Mesodermal cell (in vitro differentiated cells): ENCODE measurements around the gene MYO18A.

Experiments
- H3K27ac ChIP-seq: 2 replicates; pipeline ENCODE4 v1.7.0; 2013; ENCODE audit warnings: mild to moderate bottlenecking, low read depth, low read length, moderate library complexity; ENCODE audit not compliant: severe bottlenecking
- H3K36me3 ChIP-seq: 2 replicates; pipeline ENCODE4 v1.7.1; 2013; ENCODE audit warnings: mild to moderate bottlenecking, low read length, moderate library complexity; ENCODE audit not compliant: control insufficient read depth, insufficient read depth
- H3K4me1 ChIP-seq: one replicate; pipeline ENCODE4 v1.7.1; 2013; ENCODE audit warnings: mild to moderate bottlenecking, low read length; ENCODE audit not compliant: insufficient read depth, control insufficient read depth, poor library complexity, severe bottlenecking
- H3K4me3 ChIP-seq: 2 replicates; pipeline ENCODE4 v1.7.0; 2013; ENCODE audit warnings: low read length, control low read depth, mild to moderate bottlenecking; ENCODE audit not compliant: insufficient read depth, poor library complexity, severe bottlenecking; ENCODE audit errors: extremely low read depth
- H3K9me3 ChIP-seq: 2 replicates; pipeline ENCODE4 v1.7.1; 2013; ENCODE audit warnings: mild to moderate bottlenecking, low read length, moderate library complexity; ENCODE audit not compliant: control insufficient read depth
- WGBS, 2 experiments: methylation state at CpG; one replicate each; pipeline ENCODE4 v1.1.5; 2013; ENCODE audit warnings: missing lambda C conversion rate in 2 of 2; ENCODE audit not compliant: insufficient coverage in 2 of 2; 5-methylcytosine and 5-hydroxymethylcytosine counted together

Gene MYO18A

GRCh38 chr17:29061036-29061435 lies 119.2 kb downstream of the MYO18A start:
- 67 to 71% methylated on average over 6 to 8 of the region's 8 CpGs for WGBS, 2 experiments
- Histone ChIP-seq H3K27ac (peak overlapping the region; percentile 74), H3K9me3 (no peaks in the 10 kb centered on the region)

GRCh38 chr17:29060475-29060874 lies 119.7 kb downstream of the MYO18A start:
- Histone ChIP-seq H3K9me3 (no peaks in the 10 kb centered on the region), H3K36me3 (no peaks in the 10 kb centered on the region), H3K4me3 (no peak overlapping the region), H3K4me1 (peaks cover 26% of the 10 kb centered on the region), H3K27ac (peak overlapping the region; percentile 74)
- 50 to 56% methylated on average over 6 of the region's 6 CpGs for WGBS, 2 experiments

More at GRCh38 chr17:29061036-29061435, 119.2 kb downstream of the MYO18A start:
- Histone ChIP-seq H3K4me1 (peaks cover 26% of the 10 kb centered on the region), H3K36me3 (no peaks in the 10 kb centered on the region), H3K4me3 (no peak overlapping the region)

GRCh38 chr17:29059281-29059680 lies 120.9 kb downstream of the MYO18A start:
- WGBS, 2 experiments: 100% methylated on average over 1 of the region's 2 CpGs
- H3K27ac ChIP-seq: no peak overlapping the region
- H3K4me3 ChIP-seq: no peak overlapping the region
- no peaks in the 10 kb centered on the region for H3K9me3 ChIP-seq
- peaks cover 26% of the 10 kb centered on the region for H3K4me1 ChIP-seq
- H3K36me3 ChIP-seq: no peaks in the 10 kb centered on the region

GRCh38 chr17:29058391-29058790 lies 121.8 kb downstream of the MYO18A start:
- Histone ChIP-seq H3K36me3 (no peaks in the 10 kb centered on the region), H3K27ac (no peak overlapping the region), H3K4me3 (no peak overlapping the region), H3K9me3 (no peaks in the 10 kb centered on the region), H3K4me1 (peaks cover 26% of the 10 kb centered on the region)
- 100% methylated on average over 3 of the region's 3 CpGs; no CpG with 5 or more reads in 1 of the 2 experiments for WGBS, 2 experiments

GRCh38 chr17:29057361-29057760 lies 122.8 kb downstream of the MYO18A start:
- Histone ChIP-seq H3K9me3 (no peaks in the 10 kb centered on the region), H3K4me1 (peaks cover 26% of the 10 kb centered on the region), H3K4me3 (no peak overlapping the region), H3K27ac (no peak overlapping the region), H3K36me3 (no peaks in the 10 kb centered on the region)
- WGBS, 2 experiments: 89 to 90% methylated on average over 2 of the region's 4 CpGs

- 83 to 91% methylated on average over 6 to 8 of the region's 10 CpGs for WGBS, 2 experiments
- H3K36me3 ChIP-seq: no peaks in the 10 kb centered on the region
These were observed 125.4 kb downstream of the MYO18A start for GRCh38 chr17:29054835-29055234.

GRCh38 chr17:29051731-29052130 lies 128.5 kb downstream of the MYO18A start:
- WGBS, 2 experiments: 82 to 89% methylated on average over 6 of the region's 6 CpGs
- Histone ChIP-seq H3K27ac (no peak overlapping the region), H3K9me3 (no peaks in the 10 kb centered on the region), H3K36me3 (no peaks in the 10 kb centered on the region), H3K4me1 (peaks cover 5% of the 10 kb centered on the region), H3K4me3 (no peak overlapping the region)

More at GRCh38 chr17:29054835-29055234, 125.4 kb downstream of the MYO18A start:
- peaks cover 5% of the 10 kb centered on the region for H3K4me1 ChIP-seq
- no peaks in the 10 kb centered on the region for H3K9me3 ChIP-seq
- no peak overlapping the region for H3K4me3 ChIP-seq
- H3K27ac ChIP-seq: no peak overlapping the region

GRCh38 chr17:29051194-29051593 lies 129.0 kb downstream of the MYO18A start:
- WGBS, 2 experiments: 68 to 86% methylated on average over 3 to 5 of the region's 12 CpGs
- Histone ChIP-seq H3K4me1 (peaks cover 5% of the 10 kb centered on the region), H3K4me3 (no peak overlapping the region), H3K27ac (no peak overlapping the region), H3K9me3 (no peaks in the 10 kb centered on the region), H3K36me3 (no peaks in the 10 kb centered on the region)

GRCh38 chr17:29050176-29050575 lies 130.0 kb downstream of the MYO18A start:
- Histone ChIP-seq H3K4me3 (no peak overlapping the region), H3K27ac (no peak overlapping the region), H3K9me3 (no peaks in the 10 kb centered on the region), H3K36me3 (no peaks in the 10 kb centered on the region), H3K4me1 (peaks cover 9% of the 10 kb centered on the region)
- 88 to 90% methylated on average over 5 of the region's 5 CpGs for WGBS, 2 experiments

- H3K27ac ChIP-seq: no peak overlapping the region
- WGBS, 2 experiments: 92 to 93% methylated on average over 8 to 10 of the region's 11 CpGs
- no peaks in the 10 kb centered on the region for H3K36me3 ChIP-seq
- no peaks in the 10 kb centered on the region for H3K9me3 ChIP-seq
- H3K4me1 ChIP-seq: peaks cover 9% of the 10 kb centered on the region
- no peak overlapping the region for H3K4me3 ChIP-seq
These were observed 130.6 kb downstream of the MYO18A start for GRCh38 chr17:29049541-29050145.
